SK-N-SH (cell line): Measurements from ENCODE around the gene F11R. TPM values are rescaled to one million over a fixed set of nuclear protein-coding genes. Genes with fewer than 3 reads are reported as not detected.

Experiments
- CTCF ChIA-PET: fragments of 300-600, 350-600 bp; formaldehyde crosslinking; extraction: SDS; loops from one replicate; lab custom pipeline; 2021; lab: Yijun Ruan, JAX
- POLR2A ChIA-PET: fragments of 350-600 bp; sonication (Branson Sonifier 250); formaldehyde crosslinking; extraction: SDS; loops from one replicate; lab custom pipeline; 2020; ENCODE audit warnings: antibody characterized with exemption, inconsistent platforms; lab: Yijun Ruan, JAX
- DNase-seq: peaks from one replicate; pipeline ENCODE4 v3.0.0; 2012
- H2AFZ ChIP-seq: fragments of 200-600 bp; sonication (generic); 2 replicates; pipeline ENCODE4 v1.8.1; 2016; ENCODE audit warnings: antibody characterized with exemption, mild to moderate bottlenecking, low read depth
- H3F3A ChIP-seq: fragments of 200-600 bp; sonication (generic); replicated peaks from 2 replicates; pipeline ENCODE3; 2016; ENCODE audit warnings: antibody characterized with exemption, mild to moderate bottlenecking; ENCODE audit not compliant: insufficient read depth
- H3K27ac ChIP-seq, 2 experiments: fragments of 200-500 bp in 1 of 2; fragments of 200-600 bp in 1 of 2; sonication (Bioruptor generic) in 1 of 2; sonication (generic), shearing (Covaris generic) in 1 of 2; 2 replicates each; pipeline versions ENCODE4 v1.5.1 to v1.6.1; 2014 to 2016; ENCODE audit warnings: low read depth in 2 of 2, inconsistent platforms in 1 of 2, low read length in 1 of 2, mild to moderate bottlenecking in 1 of 2, mixed read lengths in 1 of 2
- H3K27me3 ChIP-seq: fragments of 200-600 bp; sonication (generic), shearing (Covaris generic); 2 replicates; pipeline ENCODE4 v1.6.1; 2016; ENCODE audit warnings: mixed run types; ENCODE audit not compliant: insufficient read depth
- H3K36me3 ChIP-seq, 2 experiments: fragments of 200-500 bp in 1 of 2; fragments of 200-600 bp in 1 of 2; sonication (Bioruptor generic) in 1 of 2; sonication (generic) in 1 of 2; replicated peaks in 1 of 2; 2 replicates each; pipeline versions ENCODE3 to v1.5.1; 2014 to 2016; ENCODE audit warnings: low read length in 1 of 2, mild to moderate bottlenecking in 1 of 2; ENCODE audit not compliant: insufficient read depth in 2 of 2, control insufficient read depth in 1 of 2
- H3K4me1 ChIP-seq, 2 experiments: fragments of 200-500 bp in 1 of 2; fragments of 200-600 bp in 1 of 2; sonication (Bioruptor generic) in 1 of 2; sonication (generic), shearing (Covaris generic) in 1 of 2; 2 replicates each; pipeline versions ENCODE4 v1.5.1 to v1.6.1; 2014 to 2016; ENCODE audit warnings: low read depth in 1 of 2, low read length in 1 of 2, mixed run types in 1 of 2; ENCODE audit not compliant: insufficient read depth in 2 of 2, control insufficient read depth in 1 of 2
- H3K4me2 ChIP-seq: fragments of 200-600 bp; sonication (generic), shearing (Covaris generic); 2 replicates; pipeline ENCODE4 v1.6.1; 2017; ENCODE audit warnings: mixed run types
- H3K4me3 ChIP-seq, 2 experiments: fragments of 200-500 bp in 1 of 2; fragments of 200-600 bp in 1 of 2; sonication (Bioruptor generic) in 1 of 2; sonication (generic), shearing (Covaris generic) in 1 of 2; 2 replicates each; pipeline versions ENCODE4 v1.5.1 to v1.8.1; 2014 to 2016; ENCODE audit warnings: low read depth in 2 of 2, inconsistent platforms in 1 of 2, low read length in 1 of 2, mild to moderate bottlenecking in 1 of 2, mixed read lengths in 1 of 2, moderate library complexity in 1 of 2
- H3K79me2 ChIP-seq: fragments of 200-600 bp; sonication (generic); 2 replicates; pipeline ENCODE4 v1.8.1; 2017; ENCODE audit warnings: mild to moderate bottlenecking; ENCODE audit not compliant: insufficient read depth
- H3K9ac ChIP-seq: fragments of 200-600 bp; sonication (generic); 2 replicates; pipeline ENCODE4 v1.6.1; 2017; ENCODE audit warnings: mixed run types
- H3K9me2 ChIP-seq: fragments of 200-600 bp; sonication (generic); 2 replicates; pipeline ENCODE4 v1.6.1; 2017; ENCODE audit warnings: mixed run types
- H3K9me3 ChIP-seq: fragments of 200-600 bp; sonication (generic); 2 replicates; pipeline ENCODE4 v1.6.1; 2017; ENCODE audit warnings: mixed run types, mild to moderate bottlenecking, moderate library complexity
- H4K20me1 ChIP-seq: fragments of 200-600 bp; sonication (generic); 2 replicates; pipeline ENCODE4 v1.6.1; 2017; ENCODE audit warnings: mild to moderate bottlenecking, mixed run types; ENCODE audit not compliant: insufficient read depth
- CTCF ChIP-seq: fragments of 200-600 bp; sonication (generic); IDR thresholded peaks from 2 replicates; pipeline ENCODE4 v1.6.1; 2017; ENCODE audit warnings: antibody characterized with exemption, mild to moderate bottlenecking, moderate library complexity
- FOXJ3 ChIP-seq: sonication (generic); formaldehyde crosslinking; IDR thresholded peaks from 2 replicates; pipeline ENCODE4 v1.5.1; 2020; ENCODE audit warnings: mild to moderate bottlenecking, missing genetic modification reagents
- FOXM1 ChIP-seq: IDR thresholded peaks from 2 replicates; pipeline ENCODE4 v1.4.0; 2012; ENCODE audit warnings: low read depth, mild to moderate bottlenecking
- IRF3 ChIP-seq: fragments of 150-350 bp; IDR thresholded peaks from 2 replicates; pipeline ENCODE4 v1.6.1; 2016; ENCODE audit warnings: mild to moderate bottlenecking, low read depth, low read length
- JUND ChIP-seq: IDR thresholded peaks from 2 replicates; pipeline ENCODE4 v1.4.0; 2012
- SMC3 ChIP-seq: IDR thresholded peaks from 2 replicates; pipeline ENCODE4 v1.6.1; 2012; ENCODE audit warnings: low read depth, low read length, improper control_type of control experiment
- USF2 ChIP-seq: fragments of 150-350 bp; IDR thresholded peaks from 2 replicates; pipeline ENCODE4 v1.6.1; 2017; ENCODE audit warnings: antibody characterized with exemption, low read length, low read depth, borderline replicate concordance
- WGBS: methylation state at CpG from one replicate; pipeline ENCODE4 v1.1.6; 2017; ENCODE audit warnings: low lambda C conversion rate; 5-methylcytosine and 5-hydroxymethylcytosine counted together
- polyA plus RNA-seq, 3 experiments: library from polyadenylated mRNA; depleted of rRNA; stranded (reverse); fragments of >200 nt; gene quantifications; 2 replicates each; pipeline ENCODE4 v1.2.3, GENCODE V29; 2012

The F11R gene
- polyA plus RNA-seq, 1 of the 3 experiments (the other 2 are of a cell fraction): 9.0 TPM

GRCh38 chr1:160971618-160972056 lies 49.3 kb downstream of the F11R start:
- Histone ChIP-seq H3K4me2 (no peak overlapping the region), H3K36me3 (no peaks in the 10 kb centered on the region), H3K9me2 (no peaks in the 10 kb centered on the region), H4K20me1 (no peaks in the 10 kb centered on the region), H3K9ac (no peak overlapping the region), H3K4me3 (no peak overlapping the region), H2AFZ (no peak overlapping the region), H3K9me3 (no peaks in the 10 kb centered on the region), H3K4me1 (no peaks in the 10 kb centered on the region), H3F3A (no peaks in the 10 kb centered on the region), H3K27ac (no peak overlapping the region), H3K79me2 (no peaks in the 10 kb centered on the region), H3K27me3 (peaks cover 32% of the 10 kb centered on the region; the same call in 1 of the 2 replicates)
- POLR2A ChIA-PET: no interaction called here
- CTCF ChIA-PET: interaction anchor here (1.5 kb wide), 1 partner anchor 18 kb away, joined by 6 read pairs; no protein-coding TSS in a partner anchor
- WGBS: 10% methylated on average over 6 of the region's 6 CpGs
- no peak for TF ChIP-seq SMC3
- TF ChIP-seq IRF3: no peak
- TF ChIP-seq FOXM1: no peak
- TF ChIP-seq FOXJ3: no peak
- no peak for TF ChIP-seq JUND
- TF ChIP-seq USF2: no peak
- no peak for DNase-seq

GRCh38 chr1:160963521-160963920 lies 57.4 kb downstream of the F11R start:
- no peaks in the 10 kb centered on the region for H3K9me2 ChIP-seq
- H3K4me2 ChIP-seq: no peak overlapping the region
- H3K36me3 ChIP-seq: no peaks in the 10 kb centered on the region
- no peaks in the 10 kb centered on the region for H4K20me1 ChIP-seq
- no peak overlapping the region for H3K27ac ChIP-seq
- no peaks in the 10 kb centered on the region for H3K9me3 ChIP-seq
- DNase-seq: no peak
- H3K79me2 ChIP-seq: no peaks in the 10 kb centered on the region
- H3F3A ChIP-seq: no peaks in the 10 kb centered on the region
- peaks cover 34% of the 10 kb centered on the region; the same call in 1 of the 2 replicates for H3K27me3 ChIP-seq
- H3K4me1 ChIP-seq: no peaks in the 10 kb centered on the region
- CTCF ChIA-PET: interaction anchor here (1.0 to 1.2 kb wide), 2 partner anchors 9 to 11 kb away, joined by 3 to 5 read pairs; partner anchors contain the start of gene ITLN2
- no peak overlapping the region for H3K9ac ChIP-seq
- TF ChIP-seq FOXJ3 (no peak), JUND (no peak), CTCF (no peak)
- WGBS: 31% methylated on average over 4 of the region's 4 CpGs
- H2AFZ ChIP-seq: no peak overlapping the region
- H3K4me3 ChIP-seq: no peak overlapping the region
- POLR2A ChIA-PET: no interaction called here
